Activated CD4-positive, alpha-beta memory T cell treated with anti-CD3 and anti-CD28 coated beads, Interleukin-2, amount 10 ng/mL, durations not matched to agents 7 days and 5 days (primary cell): ENCODE measurements around the gene MPEG1. TPM values are rescaled to one million over a fixed set of nuclear protein-coding genes. Genes with fewer than 3 reads are reported as not detected.

Experiments used
- CTCF ChIA-PET: fragments of 350-600 bp; sonication (Branson Sonifier 250); formaldehyde crosslinking; loops from one replicate; lab custom pipeline; 2021; ENCODE audit warnings: antibody characterized with exemption, inconsistent platforms; lab: Charles Lee
- POLR2A ChIA-PET: fragments of 350-600 bp; sonication (Branson Sonifier 250); formaldehyde crosslinking; loops from one replicate; lab custom pipeline; 2021; ENCODE audit warnings: antibody characterized with exemption; lab: Charles Lee
- DNase-seq: peaks from one replicate; pipeline ENCODE4 v3.0.0-alpha.2; 2020
- H3K27ac Mint-ChIP-seq: one replicate; pipeline ENCODE4 v1.8.0; 2021; ENCODE audit warnings: mild to moderate bottlenecking, mixed read lengths
- H3K27me3 Mint-ChIP-seq: one replicate; pipeline ENCODE4 v1.8.0; 2021; ENCODE audit warnings: mixed read lengths
- H3K36me3 Mint-ChIP-seq: one replicate; pipeline ENCODE4 v1.8.0; 2021; ENCODE audit warnings: low read depth, mixed read lengths
- H3K4me1 Mint-ChIP-seq: one replicate; pipeline ENCODE4 v1.8.0; 2021; ENCODE audit warnings: mixed read lengths
- H3K4me3 Mint-ChIP-seq: one replicate; pipeline ENCODE4 v1.8.0; 2021; ENCODE audit warnings: mild to moderate bottlenecking, mixed read lengths
- H3K9me3 Mint-ChIP-seq: one replicate; pipeline ENCODE4 v1.8.0; 2021; ENCODE audit warnings: mixed read lengths
- total RNA-seq, 2 experiments: library from RNA; stranded (reverse); gene quantifications; one replicate each; pipeline ENCODE4 v1.2.3, GENCODE V29; 2021

MPEG1 gene
- total RNA-seq, 2 experiments from 2014 or later: not detected

DNA sequence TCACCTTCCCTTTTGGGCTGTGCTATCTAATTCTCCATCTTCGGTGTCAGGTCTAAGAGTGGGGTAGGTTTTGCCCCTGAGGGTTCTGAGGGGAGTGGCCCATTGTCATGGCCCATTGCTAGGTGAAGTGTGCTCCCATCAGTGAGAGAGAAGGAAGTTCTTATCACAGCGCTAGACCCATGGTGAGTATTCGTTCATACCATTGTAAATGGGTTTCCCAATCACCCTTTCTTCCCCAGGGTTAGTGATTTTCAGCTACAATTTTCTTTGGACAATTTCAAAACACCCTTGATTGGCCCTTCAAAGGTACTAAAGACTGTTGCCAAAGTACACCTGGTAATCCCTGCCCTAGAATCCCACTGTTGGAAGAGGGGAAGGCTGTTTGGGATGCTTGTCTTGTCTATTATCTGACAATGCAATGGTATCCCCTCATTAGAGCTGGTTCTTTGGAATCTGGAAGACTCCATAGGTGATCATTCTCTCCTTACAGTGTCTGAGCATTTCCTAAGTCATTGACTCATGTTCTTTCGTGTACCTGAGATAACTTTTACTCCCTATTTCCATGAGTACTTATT, 20.2 kb downstream of the MPEG1 start:
- no peak overlapping the region for H3K4me3 Mint-ChIP-seq
- CTCF ChIA-PET: interaction anchor here (1.3 kb wide), 1 partner anchor 21 kb away, joined by 5 read pairs; the partner anchor contains the start of gene DTX4
- H3K27me3 Mint-ChIP-seq: peaks cover 3% of the 10 kb centered on the region
- no peak overlapping the region for H3K27ac Mint-ChIP-seq
- no peaks in the 10 kb centered on the region for H3K9me3 Mint-ChIP-seq
- no peaks in the 10 kb centered on the region for H3K4me1 Mint-ChIP-seq
- H3K36me3 Mint-ChIP-seq: no peaks in the 10 kb centered on the region
- DNase-seq: no peak
- POLR2A ChIA-PET: no interaction called here

DNA sequence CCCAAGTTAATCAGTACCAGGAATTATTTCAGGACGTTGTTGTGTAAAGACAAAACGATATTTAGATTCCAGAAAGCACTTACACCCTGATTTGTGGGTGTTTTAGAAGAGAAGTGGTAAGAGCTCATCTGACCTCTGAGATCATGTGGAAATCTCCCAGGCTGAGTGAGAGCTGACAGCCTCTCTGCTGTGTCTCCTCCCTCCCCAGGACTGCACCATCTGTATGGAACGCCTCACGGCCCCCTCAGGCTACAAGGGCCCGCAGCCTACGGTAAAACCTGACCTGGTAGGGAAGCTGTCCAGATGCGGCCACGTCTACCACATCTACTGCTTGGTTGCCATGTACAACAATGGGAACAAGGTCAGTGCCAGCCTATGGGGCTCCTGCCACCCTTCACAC, 20.8 kb downstream of the MPEG1 start:
- ChIA-PET POLR2A (no interaction called here), CTCF (interaction anchor here (1.3 kb wide), 1 partner anchor 20 kb away, joined by 5 read pairs; the partner anchor contains the start of gene DTX4)
- H3K27me3 Mint-ChIP-seq: peaks cover 3% of the 10 kb centered on the region
- no peaks in the 10 kb centered on the region for H3K4me1 Mint-ChIP-seq
- no peak for DNase-seq
- H3K27ac Mint-ChIP-seq: no peak overlapping the region
- H3K4me3 Mint-ChIP-seq: no peak overlapping the region
- no peaks in the 10 kb centered on the region for H3K9me3 Mint-ChIP-seq
- H3K36me3 Mint-ChIP-seq: no peaks in the 10 kb centered on the region

DNA sequence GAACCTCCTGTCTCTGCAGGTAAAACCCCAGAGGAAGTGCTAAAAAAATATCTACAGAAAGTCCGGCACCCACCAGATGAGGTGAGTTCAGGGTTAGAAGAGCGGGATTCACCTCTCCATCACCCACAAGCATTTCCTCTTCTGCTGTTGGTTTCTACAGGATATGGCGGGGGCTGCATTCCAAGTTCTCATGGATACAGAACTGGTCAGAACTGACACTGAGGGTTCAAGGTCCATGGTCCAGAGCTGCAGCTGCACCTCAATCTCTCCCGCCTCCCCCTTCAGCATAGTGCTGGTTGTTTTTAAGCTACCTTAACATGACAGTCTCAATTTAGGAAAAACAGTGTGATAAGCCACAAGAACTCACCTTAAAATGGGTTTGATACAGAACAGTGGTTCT, 21.6 kb downstream of the MPEG1 start:
- ChIA-PET CTCF (interaction anchor here (0.5 kb wide), 1 partner anchor 27 kb away, joined by 3 read pairs; no protein-coding TSS in a partner anchor), POLR2A (no interaction called here)
- Mint-ChIP-seq H3K9me3 (no peaks in the 10 kb centered on the region), H3K4me3 (no peak overlapping the region), H3K27ac (no peak overlapping the region), H3K36me3 (no peaks in the 10 kb centered on the region), H3K27me3 (peaks cover 3% of the 10 kb centered on the region), H3K4me1 (no peaks in the 10 kb centered on the region)
- no peak for DNase-seq

DNA sequence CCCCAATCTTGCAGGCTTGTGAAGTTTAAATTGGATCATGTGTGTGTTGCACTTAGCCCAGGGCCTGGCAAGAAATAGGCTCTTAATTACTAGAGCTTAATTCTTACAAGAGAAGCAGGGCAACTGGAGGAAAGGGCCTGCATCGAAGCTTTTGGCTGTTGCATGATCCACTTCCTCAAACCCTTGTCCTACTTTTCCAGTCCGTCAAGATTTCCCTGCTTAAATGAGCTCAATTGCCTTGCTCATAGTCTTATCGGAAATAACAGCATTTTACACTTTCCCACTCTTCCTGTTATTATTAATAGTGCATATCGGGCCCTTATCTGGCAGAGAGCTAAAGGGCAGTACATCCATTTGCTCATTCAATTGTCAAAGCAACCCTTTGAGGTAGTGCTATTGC, 22.7 kb downstream of the MPEG1 start:
- POLR2A ChIA-PET: interaction anchor here (0.6 kb wide), 1 partner anchor 31 kb away, joined by 3 read pairs; no protein-coding TSS in a partner anchor
- no peak for DNase-seq
- Mint-ChIP-seq H3K4me1 (no peaks in the 10 kb centered on the region), H3K27ac (no peak overlapping the region), H3K4me3 (no peak overlapping the region), H3K9me3 (no peaks in the 10 kb centered on the region), H3K36me3 (no peaks in the 10 kb centered on the region), H3K27me3 (peaks cover 4% of the 10 kb centered on the region)
- CTCF ChIA-PET: interaction anchor here (1.3 to 1.4 kb wide), 2 partner anchors 18 to 32 kb away, joined by 4 to 5 read pairs; partner anchors contain the start of gene DTX4

DNA sequence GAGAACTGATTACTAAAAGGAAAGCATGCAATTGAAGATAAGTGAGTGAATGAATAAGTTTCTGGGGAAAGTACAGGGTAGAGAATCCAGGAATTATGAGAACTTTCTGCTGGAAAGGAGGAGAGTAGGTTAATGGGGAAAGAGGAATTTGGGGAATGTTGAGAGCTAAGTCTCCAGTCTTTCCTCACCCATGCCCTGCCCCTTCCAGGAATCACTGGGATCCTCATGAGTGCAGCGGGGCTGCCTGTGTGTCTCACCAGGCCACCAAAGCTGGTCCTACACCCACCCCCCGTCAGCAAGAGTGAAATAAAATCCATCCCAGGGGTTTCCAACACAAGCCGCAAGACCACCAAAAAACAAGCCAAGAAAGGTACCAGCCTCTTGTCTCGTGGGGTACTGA, 23.8 kb downstream of the MPEG1 start:
- no peak for DNase-seq
- Mint-ChIP-seq H3K9me3 (no peaks in the 10 kb centered on the region), H3K4me3 (no peak overlapping the region), H3K27me3 (peaks cover 1% of the 10 kb centered on the region), H3K27ac (no peak overlapping the region), H3K36me3 (no peaks in the 10 kb centered on the region), H3K4me1 (no peaks in the 10 kb centered on the region)
- ChIA-PET CTCF (interaction anchor here (7.1 kb wide), 1 partner anchor 17 kb away, joined by 105 read pairs; the partner anchor contains the start of gene DTX4), POLR2A (no interaction called here)

DNA sequence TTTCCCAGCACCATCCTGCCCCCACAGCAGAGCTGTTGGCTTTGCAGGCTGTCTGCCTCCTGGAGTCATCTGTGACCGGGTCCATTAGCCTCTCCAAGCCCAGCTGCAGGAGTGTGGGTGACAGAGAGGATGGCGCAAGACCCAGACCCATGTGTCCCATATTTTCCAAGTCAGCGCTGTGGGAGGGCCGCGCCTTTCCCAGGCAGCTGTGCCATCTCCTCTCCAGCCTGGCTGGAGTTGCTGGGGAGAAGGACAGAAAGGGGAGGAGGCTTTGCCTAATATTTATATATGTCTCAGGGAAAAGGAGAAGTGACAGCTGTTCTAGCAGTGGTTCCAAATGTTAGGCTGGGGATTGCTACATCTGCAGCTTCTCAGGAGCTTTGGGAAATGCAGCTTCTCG, 25.1 kb downstream of the MPEG1 start:
- Mint-ChIP-seq H3K4me3 (no peak overlapping the region), H3K4me1 (no peaks in the 10 kb centered on the region), H3K9me3 (no peaks in the 10 kb centered on the region), H3K27me3 (peaks cover 1% of the 10 kb centered on the region), H3K36me3 (no peaks in the 10 kb centered on the region), H3K27ac (no peak overlapping the region)
- ChIA-PET CTCF (interaction anchor here (2.3 to 7.1 kb wide), 4 partner anchors 11 to 22 kb away, joined by 12 to 105 read pairs (median 22); partner anchors contain the start of gene DTX4), POLR2A (no interaction called here)
- no peak for DNase-seq

DNA sequence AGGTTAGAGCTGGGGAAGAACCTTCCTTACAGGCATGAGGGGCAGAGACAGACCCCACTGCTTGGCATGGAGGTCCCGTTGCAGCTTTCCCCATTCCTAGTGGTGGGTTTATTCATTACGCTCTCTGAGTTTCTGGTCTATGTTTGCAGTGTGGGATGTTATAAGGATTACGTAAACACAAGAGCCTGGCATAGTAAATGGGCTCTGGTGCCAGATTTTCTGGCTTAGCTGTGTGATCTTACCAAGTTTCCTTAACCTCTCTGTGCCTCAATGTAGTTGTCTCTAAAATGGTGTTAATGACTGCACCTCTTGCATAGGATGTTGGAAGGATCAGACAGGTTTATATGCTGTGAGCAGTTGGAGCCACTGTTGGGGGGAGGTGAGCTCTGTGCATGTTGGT, 25.7 kb downstream of the MPEG1 start:
- CTCF ChIA-PET: interaction anchor here (0.8 to 7.1 kb wide), 6 partner anchors 9 to 249 kb away, joined by 3 to 105 read pairs (median 14); partner anchors contain the start of genes DTX4 and OR5A1
- H3K27ac Mint-ChIP-seq: no peak overlapping the region
- no peaks in the 10 kb centered on the region for H3K4me1 Mint-ChIP-seq
- POLR2A ChIA-PET: no interaction called here
- no peak for DNase-seq
- H3K27me3 Mint-ChIP-seq: peaks cover 1% of the 10 kb centered on the region
- H3K36me3 Mint-ChIP-seq: no peaks in the 10 kb centered on the region
- no peak overlapping the region for H3K4me3 Mint-ChIP-seq
- no peaks in the 10 kb centered on the region for H3K9me3 Mint-ChIP-seq

DNA sequence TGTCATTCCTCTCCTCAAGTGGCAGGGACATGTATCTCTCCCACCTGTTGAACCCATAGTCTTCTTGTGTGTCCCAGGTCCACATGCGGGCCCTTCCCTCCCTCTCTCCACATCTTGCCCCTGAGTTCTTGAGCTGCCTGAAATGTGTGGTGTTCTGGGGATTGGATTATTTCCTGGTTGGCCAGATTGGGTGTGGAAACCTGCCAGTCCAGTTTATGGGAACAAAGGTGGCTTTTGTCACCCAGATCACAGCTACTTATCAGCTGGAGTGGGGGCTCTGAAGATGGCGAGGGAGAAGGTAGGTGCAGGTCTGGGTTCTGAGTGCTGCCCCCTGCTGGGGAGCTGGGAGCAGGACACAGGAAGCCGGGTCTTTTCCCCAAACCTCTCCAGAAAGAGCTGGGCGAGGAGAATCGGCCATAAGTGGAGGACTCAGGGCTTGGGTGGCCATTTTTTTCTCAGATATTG, 26.6 kb downstream of the MPEG1 start:
- ChIA-PET POLR2A (no interaction called here), CTCF (interaction anchor here (0.7 to 7.1 kb wide), 17 partner anchors 10 to 250 kb away, joined by 3 to 105 read pairs (median 5); partner anchors contain the start of genes DTX4, FAM111A and OR5A1)
- Mint-ChIP-seq H3K36me3 (no peaks in the 10 kb centered on the region), H3K9me3 (no peaks in the 10 kb centered on the region), H3K4me3 (no peak overlapping the region), H3K27ac (no peak overlapping the region), H3K27me3 (peaks cover 1% of the 10 kb centered on the region), H3K4me1 (no peaks in the 10 kb centered on the region)
- peak; percentile 55 for DNase-seq

DNA sequence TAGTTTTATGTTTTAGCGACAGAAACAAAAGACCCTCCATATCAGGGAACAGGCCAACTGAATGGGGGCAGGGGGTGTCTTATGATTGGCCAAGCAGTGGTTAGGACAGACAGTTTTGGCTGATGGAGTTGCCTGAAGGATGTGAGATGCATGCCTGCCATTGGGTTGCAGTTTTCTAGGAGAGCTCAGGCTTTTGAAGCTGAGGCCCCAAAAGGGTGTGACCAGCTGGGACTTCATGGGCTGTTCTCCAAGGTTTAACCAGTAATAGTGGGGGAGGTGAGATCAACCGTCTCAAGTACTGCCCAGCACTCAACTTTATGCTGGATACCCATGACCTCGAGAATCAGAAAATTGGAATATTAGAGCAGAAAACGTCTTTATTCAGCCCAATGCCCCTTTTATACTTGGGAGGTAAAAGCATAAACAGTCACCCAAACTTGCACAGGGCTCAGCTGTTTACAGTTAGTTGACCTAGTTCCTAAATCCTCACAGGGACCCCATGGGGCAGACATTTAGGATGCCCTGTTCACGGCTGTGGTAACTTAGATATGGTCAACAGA, 27.3 kb downstream of the MPEG1 start:
- ChIA-PET CTCF (interaction anchor here (0.6 to 7.1 kb wide), 13 partner anchors 9 to 491 kb away, joined by 3 to 105 read pairs (median 5); partner anchors contain the start of gene DTX4), POLR2A (no interaction called here)
- DNase-seq: no peak
- H3K4me3 Mint-ChIP-seq: no peak overlapping the region
- H3K4me1 Mint-ChIP-seq: no peaks in the 10 kb centered on the region
- no peaks in the 10 kb centered on the region for H3K9me3 Mint-ChIP-seq
- no peak overlapping the region for H3K27ac Mint-ChIP-seq
- peaks cover 1% of the 10 kb centered on the region for H3K27me3 Mint-ChIP-seq
- no peaks in the 10 kb centered on the region for H3K36me3 Mint-ChIP-seq

DNA sequence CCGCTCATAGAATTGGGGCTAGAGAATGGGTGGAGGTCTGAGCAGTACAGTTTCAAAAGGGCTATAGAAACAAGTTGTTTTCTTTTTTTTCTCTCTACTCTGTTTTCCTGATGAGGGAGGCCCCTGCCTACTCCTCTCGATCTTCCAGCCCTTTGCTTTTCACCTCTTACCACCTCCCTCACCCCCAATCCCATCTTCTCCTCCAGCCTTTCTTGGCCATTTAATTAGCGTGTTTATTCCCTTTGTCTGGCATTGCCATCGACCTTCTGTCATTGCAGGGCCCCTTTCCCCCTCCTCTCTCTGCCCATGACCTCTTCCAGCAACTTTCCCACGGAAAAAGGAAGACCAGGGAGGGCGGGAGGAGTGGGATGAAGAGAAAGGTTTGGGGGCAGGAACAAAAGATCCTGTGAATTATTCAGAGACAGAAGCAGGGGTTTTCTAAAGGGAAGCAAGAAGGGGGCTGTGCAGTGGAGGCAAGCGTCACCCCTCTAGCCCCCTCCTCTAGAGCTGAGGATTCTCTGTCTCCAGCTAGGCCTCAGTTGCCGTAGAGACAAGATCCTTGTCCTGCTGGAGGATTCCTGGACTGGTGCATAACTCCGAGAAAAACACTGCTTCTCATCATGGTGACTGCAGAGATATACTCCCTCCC, 27.9 kb downstream of the MPEG1 start:
- ChIA-PET POLR2A (no interaction called here), CTCF (interaction anchor here (0.6 to 7.1 kb wide), 6 partner anchors 9 to 492 kb away, joined by 3 to 105 read pairs (median 14); partner anchors contain the start of gene DTX4)
- Mint-ChIP-seq H3K9me3 (no peaks in the 10 kb centered on the region), H3K36me3 (no peaks in the 10 kb centered on the region), H3K27me3 (peaks cover 1% of the 10 kb centered on the region), H3K27ac (no peak overlapping the region), H3K4me1 (no peaks in the 10 kb centered on the region), H3K4me3 (no peak overlapping the region)
- no peak for DNase-seq

DNA sequence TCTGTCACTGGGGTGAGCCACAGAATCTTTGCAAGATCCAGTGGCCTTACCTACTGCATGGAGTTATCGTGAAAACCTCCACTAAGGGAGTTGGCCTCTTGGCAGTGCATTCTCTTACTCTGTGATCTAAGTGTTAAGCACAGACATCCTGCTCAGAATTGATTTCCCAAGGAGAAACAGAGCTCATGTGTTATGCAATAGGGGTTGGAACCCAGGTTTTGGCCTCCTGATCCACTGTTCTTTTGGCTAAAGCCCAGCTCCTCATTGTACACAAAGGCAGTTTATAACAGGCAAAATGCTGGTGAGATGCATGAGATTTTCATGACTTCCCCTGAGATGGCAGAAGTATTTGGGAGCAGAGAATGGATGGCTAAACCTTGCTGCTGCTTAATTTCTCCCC, 29.0 kb downstream of the MPEG1 start:
- H3K4me3 Mint-ChIP-seq: no peak overlapping the region
- H3K36me3 Mint-ChIP-seq: no peaks in the 10 kb centered on the region
- H3K9me3 Mint-ChIP-seq: peaks cover 5% of the 10 kb centered on the region
- H3K27ac Mint-ChIP-seq: no peak overlapping the region
- peaks cover 5% of the 10 kb centered on the region for H3K27me3 Mint-ChIP-seq
- CTCF ChIA-PET: interaction anchor here (0.7 to 7.1 kb wide), 2 partner anchors 12 to 48 kb away, joined by 3 to 105 read pairs; partner anchors contain the start of gene DTX4
- no peaks in the 10 kb centered on the region for H3K4me1 Mint-ChIP-seq
- DNase-seq: no peak
- POLR2A ChIA-PET: no interaction called here

DNA sequence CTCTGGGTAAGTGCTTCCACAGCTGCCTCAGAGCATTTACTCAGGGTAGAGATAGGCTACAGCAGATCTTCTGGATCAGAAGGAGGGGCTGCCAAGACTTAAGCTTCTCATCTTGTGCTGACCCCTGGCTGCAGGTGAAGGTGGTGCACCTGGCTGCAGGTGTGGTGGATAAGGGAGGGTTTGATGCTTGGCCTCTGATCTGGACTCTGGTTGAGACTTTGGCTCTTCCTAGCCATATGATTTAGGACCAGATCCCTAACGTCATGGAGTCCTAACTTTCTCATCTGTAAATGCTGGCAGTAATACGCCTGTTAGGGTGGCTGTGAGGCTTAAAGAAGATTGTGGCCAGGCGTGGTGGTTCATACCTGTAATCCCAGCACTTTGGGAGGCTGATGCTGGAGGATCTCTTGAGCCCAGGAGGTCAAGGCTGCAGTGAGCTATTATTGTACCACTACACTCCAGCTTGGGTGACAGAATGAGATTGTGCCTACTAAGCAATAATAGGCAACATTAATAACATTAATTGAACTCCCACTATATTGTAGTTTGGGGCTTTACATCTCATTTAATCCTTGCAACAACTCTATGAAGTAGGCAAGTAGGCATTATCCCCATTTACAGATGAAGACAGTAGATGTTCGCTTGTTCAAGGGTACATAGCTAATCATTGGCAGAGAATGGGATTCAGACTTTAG, 30.1 kb downstream of the MPEG1 start:
- POLR2A ChIA-PET: no interaction called here
- Mint-ChIP-seq H3K4me1 (no peaks in the 10 kb centered on the region), H3K27me3 (peaks cover 7% of the 10 kb centered on the region), H3K4me3 (no peak overlapping the region), H3K27ac (no peak overlapping the region), H3K36me3 (no peaks in the 10 kb centered on the region), H3K9me3 (peaks cover 5% of the 10 kb centered on the region)
- CTCF ChIA-PET: interaction anchor here (0.7 to 7.1 kb wide), 2 partner anchors 11 to 47 kb away, joined by 3 to 105 read pairs; partner anchors contain the start of gene DTX4
- DNase-seq: no peak
